ENCODE results near the gene TANK.

The TANK gene

DNA sequence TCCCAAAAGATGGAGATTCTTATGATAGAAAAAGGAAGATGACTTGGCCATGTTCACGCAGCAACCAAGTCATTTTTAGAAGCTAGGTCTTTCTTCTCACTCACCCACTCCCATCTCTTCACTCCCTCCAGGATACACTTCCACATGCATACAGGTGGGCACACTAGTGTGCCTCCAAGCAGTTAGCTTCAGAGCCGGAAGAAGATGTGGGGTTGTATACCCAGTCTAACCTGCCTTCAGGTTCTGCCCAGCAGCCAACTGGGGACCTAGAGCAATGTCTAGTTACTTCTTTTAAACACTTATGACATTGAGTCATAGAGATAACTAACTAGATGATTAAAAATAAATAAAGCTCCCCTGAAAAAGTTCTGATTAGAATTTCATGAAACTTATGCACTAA, 21.8 kb upstream of the TANK start:
- H3K4me3 ChIP-seq (ENCODE audit: low read depth, low read length) = no peak overlapping the region
- TF ChIP-seq, protein P1, sequence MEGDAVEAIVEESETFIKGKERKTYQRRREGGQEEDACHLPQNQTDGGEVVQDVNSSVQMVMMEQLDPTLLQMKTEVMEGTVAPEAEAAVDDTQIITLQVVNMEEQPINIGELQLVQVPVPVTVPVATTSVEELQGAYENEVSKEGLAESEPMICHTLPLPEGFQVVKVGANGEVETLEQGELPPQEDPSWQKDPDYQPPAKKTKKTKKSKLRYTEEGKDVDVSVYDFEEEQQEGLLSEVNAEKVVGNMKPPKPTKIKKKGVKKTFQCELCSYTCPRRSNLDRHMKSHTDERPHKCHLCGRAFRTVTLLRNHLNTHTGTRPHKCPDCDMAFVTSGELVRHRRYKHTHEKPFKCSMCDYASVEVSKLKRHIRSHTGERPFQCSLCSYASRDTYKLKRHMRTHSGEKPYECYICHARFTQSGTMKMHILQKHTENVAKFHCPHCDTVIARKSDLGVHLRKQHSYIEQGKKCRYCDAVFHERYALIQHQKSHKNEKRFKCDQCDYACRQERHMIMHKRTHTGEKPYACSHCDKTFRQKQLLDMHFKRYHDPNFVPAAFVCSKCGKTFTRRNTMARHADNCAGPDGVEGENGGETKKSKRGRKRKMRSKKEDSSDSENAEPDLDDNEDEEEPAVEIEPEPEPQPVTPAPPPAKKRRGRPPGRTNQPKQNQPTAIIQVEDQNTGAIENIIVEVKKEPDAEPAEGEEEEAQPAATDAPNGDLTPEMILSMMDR (IDR thresholded peaks at IDR 0.05; ENCODE audit: low read depth, low read length, missing control alignments) = no peak
- in situ Hi-C loops (cut with HindIII; ENCODE audit: low sequenced_read_pairs) = no loop called here
- DNase-seq (ENCODE audit: low read depth) = no peak

DNA sequence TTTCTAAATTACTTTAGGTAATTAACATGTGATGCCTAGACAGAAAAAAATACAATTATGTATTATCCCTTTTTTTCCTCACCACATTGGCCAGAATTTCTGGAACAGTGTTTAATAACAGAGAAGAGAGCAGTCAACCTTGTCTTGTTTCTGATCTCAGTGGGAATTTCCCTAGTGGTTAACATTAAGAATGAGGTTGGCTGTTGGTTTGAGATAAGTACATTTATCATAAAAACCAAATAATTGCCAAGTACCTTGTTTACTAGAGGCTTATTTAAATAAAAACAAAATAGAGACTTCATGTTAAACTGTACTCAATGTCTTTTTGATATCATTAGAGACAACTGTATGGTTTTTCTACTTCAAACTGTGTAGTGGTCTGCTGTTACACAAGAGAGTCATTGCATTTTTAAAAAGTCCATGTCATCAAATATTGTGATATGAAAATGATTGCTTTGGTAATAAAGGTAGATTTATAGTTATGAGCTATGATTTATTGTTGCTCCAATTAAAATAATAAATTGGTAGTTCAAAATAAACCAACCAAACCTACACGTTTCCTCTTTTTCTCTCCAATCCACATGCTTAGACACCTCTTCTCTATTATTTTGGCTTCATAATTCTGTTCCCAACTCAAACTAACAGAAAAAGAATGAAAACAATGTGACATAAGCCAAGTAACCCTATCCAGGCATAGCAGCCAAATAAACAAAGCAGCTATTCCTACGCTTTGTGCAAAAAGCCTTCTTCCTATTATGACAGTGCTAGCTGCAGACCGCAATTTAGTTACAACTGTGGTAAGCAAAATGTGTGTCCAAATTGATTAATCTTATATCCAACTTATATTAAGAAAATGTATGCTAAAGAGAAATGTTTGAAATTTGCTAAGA, 20.9 kb upstream of the TANK start:
- no peak overlapping the region for H3K4me3 ChIP-seq (ENCODE audit: low read depth, low read length)
- in situ Hi-C loops (cut with HindIII; ENCODE audit: low sequenced_read_pairs) = no loop called here
- TF ChIP-seq, protein P1 (IDR thresholded peaks at IDR 0.05; ENCODE audit: low read depth, low read length, missing control alignments) = no peak
- no peak for DNase-seq (ENCODE audit: low read depth)

- no peak overlapping the region for H3K4me3 ChIP-seq (ENCODE audit: low read depth, low read length)
- TF ChIP-seq, protein P1 (IDR thresholded peaks at IDR 0.05; ENCODE audit: low read depth, low read length, missing control alignments) = no peak
- in situ Hi-C loops (cut with HindIII; ENCODE audit: low sequenced_read_pairs) = no loop called here
- DNase-seq (ENCODE audit: low read depth) = no peak
Observed at GRCh38 chr2:161141033-161141432, 19.2 kb upstream of the TANK start.

GRCh38 chr2:161146209-161146775, 13.9 kb upstream of the TANK start:
- no peak for DNase-seq (ENCODE audit: low read depth)
- TF ChIP-seq, protein P1 (IDR thresholded peaks at IDR 0.05; ENCODE audit: low read depth, low read length, missing control alignments) = no peak
- in situ Hi-C loops (cut with HindIII; ENCODE audit: low sequenced_read_pairs) = no loop called here
- no peak overlapping the region for H3K4me3 ChIP-seq (ENCODE audit: low read depth, low read length)

DNA sequence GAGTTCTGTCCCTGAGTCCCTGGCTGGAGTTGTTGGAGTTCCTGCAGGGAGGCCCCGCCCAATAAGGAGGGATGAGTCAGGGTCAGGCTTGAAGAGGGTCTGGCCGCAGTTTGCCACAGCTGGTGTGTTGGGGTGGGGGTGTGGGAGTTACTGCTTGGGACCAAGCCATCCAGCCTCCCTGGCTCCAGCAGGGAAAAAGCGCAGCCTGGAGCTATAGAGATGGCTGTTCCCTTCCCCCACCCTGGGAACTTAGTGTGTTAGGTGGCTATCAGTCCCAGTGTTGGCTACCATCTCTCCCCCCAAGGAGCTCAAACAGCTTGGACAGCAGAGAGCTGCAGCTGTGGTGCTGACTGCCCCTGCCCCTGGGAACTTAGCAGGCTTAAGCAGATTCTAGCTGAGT, 13.2 kb upstream of the TANK start:
- in situ Hi-C loops (cut with HindIII; ENCODE audit: low sequenced_read_pairs) = no loop called here
- TF ChIP-seq, protein P1 (IDR thresholded peaks at IDR 0.05; ENCODE audit: low read depth, low read length, missing control alignments) = no peak
- DNase-seq (ENCODE audit: low read depth) = no peak
- H3K4me3 ChIP-seq (ENCODE audit: low read depth, low read length) = no peak overlapping the region

DNA sequence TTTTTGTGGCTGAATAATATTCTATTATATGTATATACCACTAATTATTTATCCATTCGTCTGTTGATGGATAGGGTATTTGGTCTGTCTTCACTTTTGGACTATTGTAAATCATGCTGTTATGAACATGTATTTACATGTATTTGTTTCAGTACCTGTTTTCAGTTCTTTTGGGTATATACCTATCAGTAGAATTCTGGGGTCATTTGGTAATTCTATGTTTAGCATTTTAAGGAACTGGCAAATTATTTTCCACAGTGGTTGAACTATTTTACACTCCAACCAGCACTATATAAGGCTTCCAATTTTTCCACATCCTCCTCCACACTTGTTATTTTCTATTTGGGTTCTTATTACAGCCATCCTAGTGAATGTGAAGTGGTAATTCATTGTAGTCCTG, 12.4 kb upstream of the TANK start:
- DNase-seq (ENCODE audit: low read depth) = no peak
- in situ Hi-C loops (cut with HindIII; ENCODE audit: low sequenced_read_pairs) = no loop called here
- TF ChIP-seq, protein P1 (IDR thresholded peaks at IDR 0.05; ENCODE audit: low read depth, low read length, missing control alignments) = no peak
- H3K4me3 ChIP-seq (ENCODE audit: low read depth, low read length) = no peak overlapping the region

Measured in astrocyte of the cerebellum (primary cell).